GM21737 (cell line): Measurements from ENCODE around the gene DOK5.

Source experiments
- ATAC-seq: cut with Tn5 transposase; IDR thresholded peaks from one replicate; pipeline ENCODE4 v1.9.1; 2021; ENCODE audit warnings: mild to moderate bottlenecking, moderate library complexity; ENCODE audit not compliant: unreplicated experiment

DOK5 gene

GRCh38 chr20:54510541-54511129 lies 35.2 kb downstream of the DOK5 start:
- ATAC-seq: no peak

- ATAC-seq: no peak
Observed at GRCh38 chr20:54512694-54513093, 37.3 kb downstream of the DOK5 start.

GRCh38 chr20:54514028-54514607 lies 38.7 kb downstream of the DOK5 start:
- ATAC-seq: no peak

DNA sequence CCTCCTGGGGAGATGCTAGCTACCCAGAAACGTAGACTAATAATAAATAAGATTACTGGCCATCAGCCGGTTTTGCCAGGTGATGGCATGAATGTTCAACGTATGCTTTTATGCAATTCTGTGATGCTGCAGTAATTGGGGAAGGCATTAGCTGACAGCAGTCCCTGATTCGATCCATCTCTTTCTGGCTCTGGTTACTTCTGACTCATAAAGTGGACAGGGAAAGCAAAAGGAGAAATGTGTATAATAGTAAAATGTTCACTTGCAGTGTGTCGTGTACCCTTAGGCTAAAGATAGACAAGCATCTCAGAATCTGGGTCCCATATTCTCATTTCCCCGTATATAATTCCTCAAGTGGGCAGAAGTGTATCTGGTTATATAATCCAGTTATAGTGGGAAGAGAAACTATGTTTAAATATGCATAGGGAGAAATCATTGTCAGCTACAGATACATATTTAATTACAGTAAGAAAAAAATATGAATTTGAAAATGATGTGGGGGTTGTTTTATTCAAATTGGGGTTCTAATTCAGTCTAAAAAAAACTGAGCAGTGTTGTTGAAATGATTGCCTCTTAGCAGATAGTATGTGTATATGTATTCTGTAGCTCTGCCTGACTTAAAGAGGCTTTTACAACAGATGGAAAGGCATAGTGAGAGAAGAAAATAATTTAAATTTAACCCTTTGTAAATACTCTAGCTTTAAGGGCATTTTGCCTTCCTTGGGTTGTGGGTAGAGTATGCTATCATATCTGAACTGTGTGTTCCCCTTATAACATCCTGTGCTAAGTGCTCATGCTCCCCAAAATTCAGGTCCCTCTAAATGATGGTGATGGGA lies 40.6 kb downstream of the DOK5 start:
- ATAC-seq: no peak

DNA sequence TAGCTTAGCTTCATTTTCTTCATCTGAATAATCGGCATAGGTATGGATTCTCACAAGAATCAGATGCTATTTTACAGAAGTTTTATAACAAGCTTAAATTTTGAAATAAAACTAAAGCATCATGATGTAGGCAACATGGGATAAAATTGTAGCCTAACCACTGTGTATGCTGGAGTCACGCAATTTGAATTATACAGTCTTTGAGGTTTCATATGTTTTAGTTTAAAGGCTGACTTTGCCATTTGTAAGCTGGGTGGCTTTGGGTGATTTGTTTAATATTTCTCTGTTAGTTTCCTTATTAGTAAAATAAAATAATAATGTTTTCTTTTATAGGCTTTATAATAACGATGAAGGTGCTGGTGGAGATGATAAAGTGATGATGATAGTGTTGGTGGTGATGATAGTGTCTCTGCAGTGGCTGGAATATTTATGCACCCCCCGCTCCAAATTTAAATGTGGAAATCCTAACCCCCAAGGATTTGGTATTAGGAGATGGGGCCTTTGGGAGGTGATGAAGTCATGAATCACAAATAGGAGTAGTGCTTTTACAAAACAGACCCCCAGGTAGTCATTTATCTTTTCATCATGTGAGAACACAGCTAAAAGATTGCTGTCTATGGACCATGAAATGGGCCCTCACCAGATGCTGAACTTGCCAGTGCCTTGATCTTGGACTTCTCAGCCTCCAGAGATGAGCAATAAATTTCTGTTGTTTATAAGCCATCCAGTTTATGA lies 42.0 kb downstream of the DOK5 start:
- ATAC-seq: no peak

DNA sequence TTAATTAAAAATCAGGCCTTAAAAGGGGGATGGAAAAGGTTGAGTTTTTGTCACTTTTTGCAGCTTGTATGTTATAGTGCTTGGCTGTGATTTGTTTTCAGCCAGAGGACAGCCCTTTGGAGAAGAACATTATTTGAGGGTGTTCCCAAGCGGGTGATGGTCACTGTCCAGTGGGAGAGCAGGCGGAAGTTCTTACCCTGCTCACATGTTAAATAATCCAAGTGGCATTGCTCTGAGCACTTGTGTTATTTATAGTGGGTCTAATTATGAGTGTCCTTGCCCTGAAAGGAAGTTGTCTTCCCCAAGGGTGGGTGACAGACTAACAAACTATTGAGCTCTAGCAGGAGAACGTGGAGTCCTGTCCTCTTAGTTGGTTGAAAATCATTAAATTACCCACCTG lies 49.5 kb downstream of the DOK5 start:
- no peak for ATAC-seq

DNA sequence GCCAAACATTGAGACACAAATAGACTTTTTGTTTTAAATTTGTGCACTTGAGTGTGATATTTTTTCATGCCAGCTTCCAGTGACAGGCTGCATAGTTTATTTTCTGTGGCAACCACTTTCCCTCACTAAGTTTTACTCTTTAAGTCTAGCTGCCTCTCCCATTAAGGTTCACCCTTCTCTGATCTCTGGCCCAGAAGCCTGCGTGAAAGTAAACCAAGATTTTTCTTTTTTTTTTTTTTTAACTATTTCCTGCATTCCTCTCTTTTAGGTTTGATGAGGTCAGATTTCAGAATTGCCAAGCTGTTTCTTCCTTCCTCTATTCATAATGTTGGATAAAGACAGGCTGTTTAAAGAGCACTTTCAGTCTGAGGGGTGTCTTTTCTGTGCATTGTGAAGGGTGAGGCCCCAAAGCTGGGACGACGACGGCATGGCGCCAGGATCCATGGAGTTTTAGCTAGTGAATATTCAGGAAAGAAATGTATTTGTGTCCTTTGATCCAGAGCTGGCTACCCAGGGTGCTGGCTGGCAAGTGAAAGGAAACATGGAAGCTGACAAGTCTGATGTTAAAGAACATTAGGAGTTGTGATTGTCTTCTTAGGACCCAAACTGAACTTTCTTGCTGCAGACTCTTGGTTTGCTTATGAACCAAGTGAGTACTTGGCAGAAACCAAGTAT lies 50.7 kb downstream of the DOK5 start:
- ATAC-seq: no peak

DNA sequence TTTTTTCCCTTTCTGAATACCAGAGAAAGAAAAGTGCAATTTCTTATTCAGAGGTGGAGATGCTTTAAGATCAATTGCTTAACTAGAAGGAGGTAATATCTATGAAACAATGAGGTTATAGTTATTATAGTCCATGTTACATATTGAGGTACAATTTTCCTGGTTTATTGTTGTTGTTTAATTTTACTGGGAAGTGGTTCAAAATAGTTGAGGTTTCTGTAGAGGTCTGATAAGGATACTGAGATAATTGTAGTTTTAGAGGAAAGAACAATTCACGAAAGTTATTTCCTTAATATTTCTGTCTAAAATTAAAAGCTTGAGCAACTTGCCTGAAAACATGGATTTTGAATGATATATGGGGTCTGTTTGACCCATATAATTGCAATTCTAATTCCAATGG lies 51.4 kb downstream of the DOK5 start:
- no peak for ATAC-seq

- no peak for ATAC-seq
Observed at GRCh38 chr20:54532573-54532972, 57.2 kb downstream of the DOK5 start.

DNA sequence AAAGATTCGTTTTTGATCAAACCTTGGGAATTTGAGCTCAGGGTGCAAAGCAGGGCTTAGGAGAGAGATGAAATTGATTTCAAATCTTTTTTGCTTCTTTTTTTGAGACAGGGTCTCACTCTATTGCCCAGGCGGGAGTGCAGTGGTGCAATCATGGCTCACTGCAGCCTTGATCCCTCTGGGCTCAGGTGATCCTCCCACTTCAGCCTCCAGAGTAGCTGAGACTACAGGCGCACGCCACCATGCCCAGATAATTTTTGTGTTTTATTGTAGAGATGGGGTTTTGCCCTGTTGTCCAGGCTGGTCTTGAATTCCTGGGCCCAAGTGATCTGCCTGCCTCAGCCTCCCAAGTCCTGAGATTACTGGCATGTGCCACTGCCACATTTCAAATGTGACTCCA lies 58.7 kb downstream of the DOK5 start:
- no peak for ATAC-seq

DNA sequence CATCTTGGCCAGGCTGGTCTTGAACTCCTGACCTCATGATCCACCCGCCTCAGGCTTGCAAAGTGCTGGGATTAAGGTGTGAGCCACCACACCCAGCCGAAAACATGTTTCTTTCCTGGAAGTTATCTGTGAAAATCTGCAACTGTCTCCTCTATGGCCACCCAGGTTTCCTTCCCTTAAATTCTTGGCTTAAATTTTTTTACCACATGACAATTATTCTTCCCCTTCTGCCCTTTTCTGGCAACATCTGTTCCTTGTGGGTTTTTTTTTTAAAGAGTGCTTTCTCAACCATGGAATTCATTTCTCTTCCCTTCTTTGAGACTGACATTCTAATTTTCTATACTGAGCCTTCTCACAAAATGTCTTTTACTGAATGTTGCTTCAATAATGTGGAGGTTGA lies 59.6 kb downstream of the DOK5 start:
- no peak for ATAC-seq

GRCh38 chr20:54535746-54536145 lies 60.4 kb downstream of the DOK5 start:
- no peak for ATAC-seq

GRCh38 chr20:54539521-54540046 lies 64.2 kb downstream of the DOK5 start:
- no peak for ATAC-seq

DNA sequence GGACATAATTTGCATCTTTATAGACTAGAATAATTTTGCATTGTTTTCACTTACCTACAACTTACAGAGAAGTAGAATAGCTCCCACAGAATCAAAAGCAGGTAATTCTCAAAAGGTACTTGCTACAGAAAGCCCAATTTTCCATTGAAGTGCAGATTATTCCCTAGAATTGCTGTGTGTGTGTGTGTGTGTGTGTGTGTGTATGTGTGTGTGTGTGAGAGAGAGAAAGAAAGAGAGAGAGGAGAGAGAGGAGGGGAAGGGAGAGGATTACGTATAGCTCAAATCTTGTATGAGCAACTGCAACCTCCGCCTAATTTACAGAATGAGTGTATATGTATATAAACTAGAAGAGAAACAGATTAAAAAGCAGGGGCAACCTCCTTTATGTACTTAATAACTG lies 68.0 kb downstream of the DOK5 start:
- no peak for ATAC-seq

DNA sequence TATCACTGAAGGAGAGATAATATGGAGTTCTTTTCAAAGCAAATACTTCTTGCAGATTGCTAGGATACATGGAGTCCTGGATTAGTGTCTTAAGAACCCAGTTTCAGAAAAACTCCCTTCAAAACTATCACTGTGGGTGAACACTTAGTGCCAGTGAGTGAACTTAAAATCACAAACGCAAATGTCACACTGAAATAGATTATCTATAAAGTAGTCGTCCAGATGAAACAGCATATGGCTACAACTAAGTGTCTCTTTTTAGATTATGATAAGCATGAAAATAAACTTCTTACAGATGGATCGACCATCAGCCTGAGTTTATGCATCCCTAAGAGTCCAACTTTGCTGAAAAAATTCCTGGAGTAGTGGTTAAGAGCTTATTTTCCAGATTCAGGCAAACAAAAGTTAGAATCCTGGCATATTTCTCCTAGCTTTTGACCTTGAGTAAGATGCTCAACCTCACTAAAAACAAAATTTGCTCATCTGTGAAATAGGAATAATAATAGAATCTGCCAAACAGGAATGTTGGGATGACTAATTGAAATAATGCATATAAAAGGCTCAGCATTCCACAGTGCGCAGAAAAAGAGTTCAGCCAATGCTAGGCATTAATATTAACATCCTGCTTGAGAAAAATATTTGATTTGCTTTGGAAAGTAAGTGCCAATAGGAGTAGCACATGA lies 70.4 kb downstream of the DOK5 start:
- ATAC-seq: no peak

GRCh38 chr20:54548849-54549248 lies 73.5 kb downstream of the DOK5 start:
- ATAC-seq: no peak

GRCh38 chr20:54549658-54550326 lies 74.4 kb downstream of the DOK5 start:
- ATAC-seq: no peak

GRCh38 chr20:54550776-54551396 lies 75.5 kb downstream of the DOK5 start:
- ATAC-seq: no peak

DNA sequence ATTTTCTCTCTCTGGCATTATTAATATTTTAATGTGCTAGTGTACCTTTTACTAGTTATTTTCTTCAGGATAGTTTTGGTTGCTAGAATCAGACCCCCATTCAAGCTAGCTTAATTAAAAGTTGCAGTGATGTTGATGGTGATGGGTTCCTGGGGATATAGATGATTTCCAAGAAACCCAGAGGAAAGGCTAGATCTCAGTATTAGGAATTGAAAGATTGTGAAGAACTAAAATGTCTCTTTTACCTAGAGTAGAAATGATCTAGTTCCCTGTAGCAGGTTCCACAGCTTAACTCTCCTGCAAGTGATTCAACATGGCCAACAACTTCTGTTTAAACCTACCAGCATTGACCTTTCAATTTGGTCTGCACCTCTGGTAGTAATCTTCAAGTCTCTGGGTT lies 78.6 kb downstream of the DOK5 start:
- ATAC-seq: no peak
